ENCODE results near the gene ZNF835. TPM values are rescaled to one million over a fixed set of nuclear protein-coding genes. Genes with fewer than 3 reads are reported as not detected.

ZNF835 gene
- total RNA-seq, 1 experiment from 2014 or later = 0.07 TPM

- WGBS (ENCODE audit: extremely low coverage, insufficient read length, low lambda C conversion rate) = no CpG with 5 or more reads among the region's 32 CpGs
- H3K4me3 Mint-ChIP-seq = no peak overlapping the region
- H3K79me1 ChIP-seq (ENCODE audit: insufficient read depth, low read depth, low read length, poor library complexity, severe bottlenecking) = no peaks in the 10 kb centered on the region
- peaks cover 82 to 92% of the 10 kb centered on the region in 2 experiments for H3K9me3 Mint-ChIP-seq
- H3K18ac ChIP-seq (ENCODE audit: insufficient read length, low read depth, low read length) = no peak overlapping the region
- TF ChIP-seq, protein P1, sequence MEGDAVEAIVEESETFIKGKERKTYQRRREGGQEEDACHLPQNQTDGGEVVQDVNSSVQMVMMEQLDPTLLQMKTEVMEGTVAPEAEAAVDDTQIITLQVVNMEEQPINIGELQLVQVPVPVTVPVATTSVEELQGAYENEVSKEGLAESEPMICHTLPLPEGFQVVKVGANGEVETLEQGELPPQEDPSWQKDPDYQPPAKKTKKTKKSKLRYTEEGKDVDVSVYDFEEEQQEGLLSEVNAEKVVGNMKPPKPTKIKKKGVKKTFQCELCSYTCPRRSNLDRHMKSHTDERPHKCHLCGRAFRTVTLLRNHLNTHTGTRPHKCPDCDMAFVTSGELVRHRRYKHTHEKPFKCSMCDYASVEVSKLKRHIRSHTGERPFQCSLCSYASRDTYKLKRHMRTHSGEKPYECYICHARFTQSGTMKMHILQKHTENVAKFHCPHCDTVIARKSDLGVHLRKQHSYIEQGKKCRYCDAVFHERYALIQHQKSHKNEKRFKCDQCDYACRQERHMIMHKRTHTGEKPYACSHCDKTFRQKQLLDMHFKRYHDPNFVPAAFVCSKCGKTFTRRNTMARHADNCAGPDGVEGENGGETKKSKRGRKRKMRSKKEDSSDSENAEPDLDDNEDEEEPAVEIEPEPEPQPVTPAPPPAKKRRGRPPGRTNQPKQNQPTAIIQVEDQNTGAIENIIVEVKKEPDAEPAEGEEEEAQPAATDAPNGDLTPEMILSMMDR (conservative IDR thresholded peaks at IDR 0.05) = 0 out of 3 replicates have a peak, but pooled peaks have one; percentile 8
- no peak overlapping the region for H2AK5ac ChIP-seq (ENCODE audit: insufficient read length, low read length)
- H3K4me2 ChIP-seq (ENCODE audit: insufficient read depth, insufficient read length, low read length) = no peak overlapping the region
- H3K27me3 Mint-ChIP-seq (ENCODE audit: low read depth) = no peaks in the 10 kb centered on the region; the same call in none of the 2 replicates
- no peak overlapping the region for H2BK120ac ChIP-seq (ENCODE audit: low read depth, low read length, poor library complexity, severe bottlenecking)
- no peaks in the 10 kb centered on the region for H4K20me1 ChIP-seq (ENCODE audit: control insufficient read depth, insufficient read depth, insufficient read length)
- H2BK20ac ChIP-seq (ENCODE audit: low read depth, low read length, poor library complexity, severe bottlenecking) = no peak overlapping the region
- no peak overlapping the region for H2BK5ac ChIP-seq (ENCODE audit: insufficient read length, low read length)
- H3K14ac ChIP-seq (ENCODE audit: insufficient read depth, low read length) = no peak overlapping the region
- no peak overlapping the region for H2BK12ac ChIP-seq (ENCODE audit: insufficient read length, low read depth, low read length)
- DNase-seq = no peak
- H3K27me3 ChIP-seq (ENCODE audit: insufficient read depth, low read length) = no peaks in the 10 kb centered on the region
- no peak overlapping the region for H2AFZ ChIP-seq (ENCODE audit: low read length)
- H3K4me1 Mint-ChIP-seq = no peaks in the 10 kb centered on the region
- no peak overlapping the region for H3K9ac ChIP-seq (ENCODE audit: extremely low read depth, insufficient read length, low read length)
- H3K56ac ChIP-seq (ENCODE audit: insufficient read length, low read depth, low read length) = no peak overlapping the region
- H3K23me2 ChIP-seq (ENCODE audit: insufficient read length, low read depth, low read length, poor library complexity, severe bottlenecking) = no peaks in the 10 kb centered on the region
- no peaks in the 10 kb centered on the region for H3K4me1 ChIP-seq (ENCODE audit: insufficient read depth, low read length)
- peaks cover 13 to 22% (median 22%) of the 10 kb centered on the region in 3 experiments; a peak in 6 of 7 replicates for H3K36me3 Mint-ChIP-seq (ENCODE audit: insufficient read depth in 1 of 3, low read depth in 3 of 3)
- H3K9me3 ChIP-seq (ENCODE audit: control insufficient read depth, low read depth, low read length) = peaks cover 48% of the 10 kb centered on the region
- no peak overlapping the region for H3K27ac ChIP-seq (ENCODE audit: insufficient read length, low read depth, low read length)
- H3T11ph ChIP-seq (ENCODE audit: low read length) = no peak overlapping the region
- H3K23ac ChIP-seq (ENCODE audit: insufficient read length, low read depth, low read length) = no peak overlapping the region
- H4K5ac ChIP-seq (ENCODE audit: insufficient read length, low read depth, low read length) = no peak overlapping the region
- H3K79me2 ChIP-seq (ENCODE audit: insufficient read depth, low read length) = no peaks in the 10 kb centered on the region
- no peak overlapping the region for H4K8ac ChIP-seq (replicated peaks; ENCODE audit: insufficient read length, low read depth, low read length)
- H3K4ac ChIP-seq (ENCODE audit: low read depth, low read length) = no peak overlapping the region
- no peak overlapping the region for H2BK15ac ChIP-seq (ENCODE audit: low read depth, low read length)
- H4K91ac ChIP-seq (ENCODE audit: insufficient read length, low read depth, low read length) = no peak overlapping the region
- H3K27ac Mint-ChIP-seq = no peak overlapping the region
These were observed 11.0 kb downstream of the ZNF835 start for GRCh38 chr19:56660381-56661107.
